Esophagus squamous epithelium (tissue), 5 donors: Measurements from ENCODE around the gene IER2. TPM values are rescaled to one million over a fixed set of nuclear protein-coding genes. Genes with fewer than 3 reads are reported as not detected.

Source experiments
- DNase-seq: peaks from one replicate; lab custom pipeline; 2025; lab: John Stamatoyannopoulos, UW
- H3K27ac ChIP-seq, 4 donors: fragments of 200-600 bp; sonication (generic); one replicate each; pipeline ENCODE4 v1.5.1; 2016 to 2019; ENCODE audit warnings: mild to moderate bottlenecking in 1 of 4
- H3K27me3 ChIP-seq, 4 donors: fragments of 200-600 bp; sonication (generic); 1 replicate in 3 of 4; 2 replicates in 1 of 4; pipeline versions ENCODE4 v1.5.1 to v1.6.0; 2017 to 2021; ENCODE audit warnings: antibody characterized with exemption in 1 of 4
- H3K36me3 ChIP-seq, 3 donors: fragments of 200-600 bp; sonication (generic); one replicate each; pipeline ENCODE4 v1.5.1; 2016 to 2019
- H3K4me1 ChIP-seq, 3 donors: fragments of 200-600 bp; sonication (generic); one replicate each; pipeline ENCODE4 v1.5.1; 2017 to 2019
- H3K4me3 ChIP-seq, 4 donors: fragments of 200-600 bp; sonication (generic); 1 replicate in 3 of 4; 2 replicates in 1 of 4; pipeline ENCODE4 v1.5.1; 2016 to 2019; ENCODE audit warnings: mild to moderate bottlenecking in 2 of 4, moderate library complexity in 1 of 4
- H3K9me3 ChIP-seq, 3 donors: fragments of 200-600 bp; sonication (generic); one replicate each; pipeline ENCODE4 v1.5.1; 2016 to 2019
- CTCF ChIP-seq, 6 experiments: fragments of 450-650 bp in 4 of 6; fragments of 200-600 bp in 2 of 6; sonication (generic) in 2 of 6; IDR thresholded peaks; one replicate each; pipeline ENCODE4 v1.5.1; 2016 to 2019; ENCODE audit warnings: antibody characterized with exemption in 6 of 6, mild to moderate bottlenecking in 4 of 6, moderate library complexity in 4 of 6
- POLR2A ChIP-seq, 4 donors: fragments of 450-650 bp; IDR thresholded peaks; one replicate each; pipeline ENCODE4 v1.6.1; 2017; ENCODE audit warnings: antibody characterized with exemption in 4 of 4, mild to moderate bottlenecking in 4 of 4, moderate library complexity in 3 of 4
- WGBS, 2 donors: methylation state at CpG; one replicate each; pipeline ENCODE4 v1.1.5; 2018; 5-methylcytosine and 5-hydroxymethylcytosine counted together
- intact Hi-C: fragments of 100-400 bp; cut with DNase I; formaldehyde crosslinking; loops from one replicate; pipeline ENCODE4 v1.15.0; 2022
- total RNA-seq, 4 donors: library from RNA; depleted of rRNA; stranded (reverse); fragments of >200 nt; gene quantifications; one replicate each; pipeline ENCODE4 v1.1.0, GENCODE V29; 2016
- donor health status: DM: yes; HTN: yes; CAD: no.

Gene IER2
- total RNA-seq, 4 donors from 2014 or later, result 46.5 to 118 (median 76.9) TPM

GRCh38 chr19:13135068-13136062 lies 14.8 kb upstream of the IER2 start:
- no peaks in the 10 kb centered on the region for H3K27me3 ChIP-seq
- WGBS, 2 donors, result 91 to 100% methylated on average over 3 to 4 of the region's 60 CpGs
- H3K4me1 ChIP-seq, result peaks cover 0 to 18% (median 0%) of the 10 kb centered on the region in 3 donors
- intact Hi-C loops, result no loop called here
- H3K27ac ChIP-seq, result no peak overlapping the region
- DNase-seq, result no peak
- TF ChIP-seq POLR2A (IDR thresholded peaks at IDR 0.05), result no peak
- TF ChIP-seq CTCF (IDR thresholded peaks at IDR 0.05), result no peak
- H3K9me3 ChIP-seq, result no peaks in the 10 kb centered on the region
- H3K4me3 ChIP-seq, result no peak overlapping the region
- peaks cover 32 to 70% (median 35%) of the 10 kb centered on the region in 3 donors for H3K36me3 ChIP-seq

GRCh38 chr19:13137290-13137794 lies 12.9 kb upstream of the IER2 start:
- 85% methylated on average over 9 of the region's 28 CpGs; no CpG with 5 or more reads in 1 of the 2 donors for WGBS, 2 donors
- TF ChIP-seq POLR2A (IDR thresholded peaks at IDR 0.05) (no peak), CTCF (IDR thresholded peaks at IDR 0.05) (no peak)
- Histone ChIP-seq H3K4me3 (no peak overlapping the region), H3K27ac (no peak overlapping the region), H3K9me3 (no peaks in the 10 kb centered on the region), H3K36me3 (peaks cover 32 to 87% (median 35%) of the 10 kb centered on the region in 3 donors), H3K4me1 (peaks cover 0 to 13% (median 0%) of the 10 kb centered on the region in 3 donors), H3K27me3 (no peaks in the 10 kb centered on the region)
- intact Hi-C loops, result no loop called here
- no peak for DNase-seq

GRCh38 chr19:13138171-13138915 lies 11.9 kb upstream of the IER2 start:
- DNase-seq, result no peak
- TF ChIP-seq CTCF (IDR thresholded peaks at IDR 0.05), result no peak
- no peak for TF ChIP-seq POLR2A (IDR thresholded peaks at IDR 0.05)
- no peak overlapping the region for H3K27ac ChIP-seq
- intact Hi-C loops, result no loop called here
- no peak overlapping the region for H3K4me3 ChIP-seq
- H3K9me3 ChIP-seq, result no peaks in the 10 kb centered on the region
- H3K4me1 ChIP-seq, result peaks cover 0 to 13% (median 4%) of the 10 kb centered on the region in 3 donors
- 70 to 76% methylated on average over 10 to 12 of the region's 40 CpGs for WGBS, 2 donors
- peaks cover 32 to 84% (median 35%) of the 10 kb centered on the region in 3 donors for H3K36me3 ChIP-seq
- H3K27me3 ChIP-seq, result no peaks in the 10 kb centered on the region

- H3K9me3 ChIP-seq, result no peaks in the 10 kb centered on the region
- TF ChIP-seq POLR2A (IDR thresholded peaks at IDR 0.05) (no peak), CTCF (IDR thresholded peaks at IDR 0.05) (no peak)
- no peak overlapping the region for H3K27ac ChIP-seq
- peaks cover 0 to 14% (median 7%) of the 10 kb centered on the region in 3 donors for H3K4me1 ChIP-seq
- no peaks in the 10 kb centered on the region for H3K27me3 ChIP-seq
- H3K36me3 ChIP-seq, result peaks cover 32 to 88% (median 36%) of the 10 kb centered on the region in 3 donors
- intact Hi-C loops, result no loop called here
- H3K4me3 ChIP-seq, result no peak overlapping the region
- DNase-seq, result no peak
- 100% methylated on average over 1 of the region's 10 CpGs for WGBS, 2 donors
Measured at GRCh38 chr19:13138916-13139198, 11.4 kb upstream of the IER2 start.
